Pons (tissue), 1 donor: Measurements from ENCODE around the gene MS4A15.
"Not testable (repeated sequence)": the region's sequence is repeated elsewhere in the genome, so short reads cannot be mapped to it uniquely, and the experiment has no call there.

Experiments used
- DNase-seq: peaks from one replicate; pipeline ENCODE4 v3.0.0-alpha.2; 2016; ENCODE audit warnings: low spot score

MS4A15 gene

DNA sequence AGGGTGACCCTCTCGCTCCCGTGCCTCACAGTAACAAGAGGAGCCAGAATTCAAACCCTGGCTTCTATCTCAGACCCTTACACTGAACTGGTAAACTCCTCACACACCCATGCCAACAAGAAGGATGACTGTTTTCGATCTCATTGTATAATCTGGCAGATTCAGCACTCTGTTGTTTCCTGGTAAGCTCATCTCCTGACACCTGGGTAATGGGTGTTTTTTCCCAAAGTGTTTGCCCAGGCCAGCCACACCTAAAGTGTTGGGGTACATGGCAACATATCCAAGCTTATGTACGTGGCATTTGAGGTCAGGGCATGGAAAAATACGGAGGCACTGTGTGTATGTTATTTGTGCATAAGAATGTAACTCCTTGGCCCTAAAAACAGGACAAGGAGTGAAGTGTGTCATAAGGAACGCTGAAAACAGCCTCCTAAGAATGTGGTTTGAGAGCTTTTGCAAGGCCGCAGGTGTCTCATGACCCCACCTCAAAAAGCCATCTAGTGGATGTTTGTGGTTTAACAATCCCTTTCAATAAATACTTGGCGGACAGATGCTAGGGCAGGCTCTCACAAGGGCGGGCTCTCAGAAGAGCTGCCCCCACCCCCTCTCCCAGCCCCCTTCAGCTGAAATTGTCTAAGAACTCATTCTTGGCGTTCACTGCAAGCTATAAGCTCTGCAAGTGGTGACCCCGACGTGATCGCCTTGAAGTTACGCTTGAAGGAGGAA, at the start of gene MS4A15:
MS4A15 (plus strand) TSS at position 561 of the 726 bp plus-strand sequence. CDS start 6,867 bp downstream, outside the sequence.
- DNase-seq: no peak

GRCh38 chr11:60706931-60707330, 49.7 kb upstream of the MS4A15 start:
- no peak for DNase-seq

DNA sequence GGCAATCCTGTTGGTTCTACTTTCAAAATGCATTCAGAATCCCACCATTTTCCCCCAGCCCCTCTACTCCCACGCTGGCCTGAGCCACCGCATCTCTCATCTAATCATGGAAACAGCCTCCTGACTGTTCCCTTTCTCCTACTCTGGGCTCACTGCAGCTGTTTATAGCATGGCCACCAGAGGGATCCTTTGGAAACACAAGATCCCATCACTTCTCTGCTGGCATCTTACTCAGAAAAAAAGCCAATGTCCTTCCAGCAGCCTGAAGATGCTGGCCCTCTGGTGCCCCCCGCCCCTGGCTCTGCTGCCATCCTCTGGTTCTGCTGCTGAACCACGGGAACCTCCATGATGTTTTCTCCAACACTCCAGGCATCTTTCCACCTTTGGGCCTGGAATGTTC, 46.2 kb upstream of the MS4A15 start:
- DNase-seq: no peak

- DNase-seq: no peak
Observed at GRCh38 chr11:60711276-60711675, 45.4 kb upstream of the MS4A15 start.

DNA sequence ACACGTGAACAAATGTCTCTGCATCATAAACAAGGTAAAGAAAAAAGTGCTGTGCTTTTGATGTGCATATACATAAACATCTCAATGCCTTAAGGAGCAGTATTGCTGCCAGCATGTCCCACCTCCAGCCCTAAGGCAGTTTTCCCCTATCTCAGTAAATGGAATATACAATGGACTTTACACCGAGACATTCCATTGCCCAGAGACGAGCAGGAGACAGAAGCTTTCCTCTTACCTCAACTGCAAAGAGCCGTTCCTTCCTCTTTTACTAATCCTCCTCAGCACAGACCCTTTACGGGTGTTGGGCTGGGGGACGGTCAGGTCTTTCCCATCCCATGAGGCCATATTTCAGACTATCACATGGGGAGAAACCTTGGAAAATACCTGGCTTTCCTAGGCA, 43.2 kb upstream of the MS4A15 start:
- DNase-seq: not testable (repeated sequence)

DNA sequence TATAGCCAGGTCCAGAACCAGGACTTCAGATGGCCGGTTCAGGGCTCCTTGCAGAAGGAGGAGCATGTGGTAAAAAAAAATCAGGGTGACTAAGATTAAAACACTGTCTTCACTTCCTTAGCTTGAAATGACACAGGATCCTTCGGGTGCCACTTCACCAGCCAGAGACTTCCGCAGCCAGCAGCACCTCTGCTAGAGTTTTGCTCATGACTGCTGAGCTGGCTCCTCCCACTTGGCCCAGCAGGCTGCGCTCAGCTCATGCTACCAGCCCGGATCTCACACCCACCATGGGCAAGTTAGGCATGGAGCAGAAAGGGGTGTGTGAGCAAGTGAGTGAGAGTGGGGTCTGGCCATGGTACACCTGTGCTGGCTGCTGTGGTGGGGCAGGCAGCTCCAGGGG, 38.7 kb upstream of the MS4A15 start:
- DNase-seq: no peak

DNA sequence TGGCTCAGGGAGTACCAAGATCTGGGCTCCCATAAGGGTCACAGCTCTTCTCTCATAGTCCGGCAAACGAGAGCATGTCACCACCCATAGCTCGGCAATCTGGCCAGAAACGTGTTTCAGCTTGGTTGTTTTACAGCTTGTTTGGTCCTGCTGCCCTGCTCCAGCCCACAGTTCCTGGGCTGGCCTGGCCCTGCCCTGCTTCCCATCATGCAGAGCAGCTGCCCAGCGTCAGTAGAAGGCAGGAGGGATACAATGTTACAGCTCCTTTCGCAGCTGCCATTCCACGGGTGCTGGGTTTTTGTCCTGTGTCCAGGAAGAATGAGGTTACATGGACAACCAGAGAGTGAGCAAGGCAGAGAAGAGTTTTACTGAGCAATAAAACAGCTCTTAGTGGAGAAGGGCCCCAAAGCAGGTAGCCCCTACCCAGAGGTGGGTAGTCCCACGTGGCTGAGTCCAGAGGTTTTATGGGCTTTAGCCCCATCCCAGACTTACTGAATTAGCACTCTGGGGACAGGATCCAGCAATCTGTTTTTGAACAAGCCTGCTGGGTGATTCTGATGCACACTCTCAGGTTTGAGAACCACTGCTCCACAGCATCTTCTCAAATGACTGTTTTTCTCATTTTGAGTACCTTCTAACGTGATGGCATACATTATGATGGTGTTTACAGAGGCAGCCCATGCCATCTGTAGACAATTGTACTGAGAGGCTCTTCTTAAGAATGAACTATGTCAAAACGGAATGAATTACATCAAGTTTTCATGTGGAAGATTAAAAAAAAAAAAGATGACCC, 37.9 kb upstream of the MS4A15 start:
- no peak for DNase-seq

DNA sequence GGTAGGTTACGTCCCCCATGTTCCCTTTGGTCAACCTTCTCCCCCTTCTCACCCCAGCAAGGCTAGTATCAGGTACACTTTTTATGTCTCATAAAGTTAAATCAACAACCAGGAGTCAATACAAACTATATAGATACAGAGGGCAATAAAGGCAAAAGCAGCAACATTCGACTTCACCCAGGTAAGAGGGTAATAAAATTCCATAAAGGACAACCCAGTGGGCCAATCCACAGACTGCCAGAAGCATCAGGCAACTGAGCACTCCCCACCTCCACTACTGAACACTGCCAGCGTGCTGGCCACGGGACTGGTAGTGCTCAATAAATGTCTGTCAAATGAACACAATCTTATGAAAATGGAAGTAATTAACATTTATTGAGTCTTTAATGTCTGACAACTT, 37.3 kb upstream of the MS4A15 start:
- no peak for DNase-seq

- DNase-seq: no peak
Observed at GRCh38 chr11:60720460-60720859, 36.2 kb upstream of the MS4A15 start.

DNA sequence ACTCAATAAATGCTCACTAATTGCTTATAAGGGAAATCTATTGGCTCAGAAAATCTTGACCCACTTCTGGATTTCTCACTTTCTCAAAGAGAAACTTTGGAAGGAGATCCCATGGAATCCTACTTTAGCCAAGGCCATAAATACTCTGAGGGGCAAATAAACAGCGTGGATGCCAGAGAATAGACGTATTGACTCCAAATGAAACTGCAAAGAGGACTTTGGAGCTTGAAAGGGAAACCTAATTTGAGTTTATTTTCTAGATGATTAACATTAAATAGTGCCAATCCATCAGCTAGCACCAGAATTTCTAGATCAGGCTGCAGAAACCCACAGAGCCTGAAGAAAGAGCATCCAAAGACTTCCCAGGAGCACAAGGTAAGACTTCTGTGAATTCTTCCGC, 32.2 kb upstream of the MS4A15 start, which contains the start of gene MS4A18:
MS4A18 (plus strand) TSS at position 301 of the 400 bp plus-strand sequence.
- DNase-seq: no peak

DNA sequence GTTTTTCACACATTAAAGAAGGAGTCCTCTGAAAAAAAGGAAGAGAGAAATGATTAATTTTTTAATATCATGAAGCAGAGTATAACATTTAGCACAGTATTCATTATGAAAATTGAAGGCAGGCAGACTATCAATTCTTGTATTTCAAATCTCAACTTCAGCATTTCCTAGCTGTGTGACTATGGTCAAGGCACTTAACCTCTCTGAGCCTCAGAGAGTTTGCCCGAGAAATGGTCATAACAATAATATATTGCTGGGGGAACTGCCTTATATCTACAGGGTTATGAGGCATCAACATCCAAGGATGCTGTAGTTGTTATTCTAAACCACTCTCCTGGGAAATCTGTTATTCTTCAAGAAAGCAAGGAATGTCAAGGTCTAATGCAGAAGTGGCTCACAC, 31.1 kb upstream of the MS4A15 start:
- DNase-seq: no peak

DNA sequence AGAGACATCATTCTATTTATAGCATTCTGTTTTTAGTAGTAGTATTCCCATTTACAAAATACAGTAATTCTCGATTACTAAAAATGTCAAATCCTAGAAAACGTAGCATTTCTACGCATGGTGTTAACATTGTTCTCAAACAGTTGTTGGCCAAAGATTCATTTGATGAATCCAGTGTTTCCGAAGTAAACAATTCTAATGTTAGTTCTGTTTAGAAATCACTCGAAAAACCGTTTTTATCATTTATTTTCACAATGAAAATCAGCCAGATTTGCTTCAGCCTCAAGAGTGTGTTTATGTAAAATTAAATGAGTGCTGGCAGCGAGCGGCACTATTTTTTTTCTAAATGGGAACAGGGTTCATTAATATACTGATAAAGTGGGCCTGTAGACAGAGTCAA, 25.1 kb upstream of the MS4A15 start:
- DNase-seq: no peak

DNA sequence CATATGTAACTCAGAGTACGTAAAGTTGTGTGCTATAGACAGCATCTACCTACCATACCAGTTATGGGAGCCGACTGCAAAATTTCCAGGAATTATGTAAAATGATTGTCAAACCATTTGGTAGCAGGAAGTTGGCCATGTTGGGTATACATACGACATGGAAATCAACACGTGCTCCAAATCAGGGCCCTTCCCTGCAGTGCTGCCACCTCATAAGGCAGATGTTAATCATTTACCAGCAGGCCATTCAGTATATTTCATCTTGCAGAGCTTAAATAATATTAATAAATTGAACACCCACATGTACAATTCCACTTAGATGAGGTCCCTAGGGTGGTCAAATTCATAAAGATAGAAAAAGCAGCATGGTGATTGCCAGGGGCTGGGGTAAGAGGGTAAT, 22.4 kb upstream of the MS4A15 start:
- no peak for DNase-seq

- DNase-seq: no peak
Observed at GRCh38 chr11:60739114-60739513, 17.6 kb upstream of the MS4A15 start.

DNA sequence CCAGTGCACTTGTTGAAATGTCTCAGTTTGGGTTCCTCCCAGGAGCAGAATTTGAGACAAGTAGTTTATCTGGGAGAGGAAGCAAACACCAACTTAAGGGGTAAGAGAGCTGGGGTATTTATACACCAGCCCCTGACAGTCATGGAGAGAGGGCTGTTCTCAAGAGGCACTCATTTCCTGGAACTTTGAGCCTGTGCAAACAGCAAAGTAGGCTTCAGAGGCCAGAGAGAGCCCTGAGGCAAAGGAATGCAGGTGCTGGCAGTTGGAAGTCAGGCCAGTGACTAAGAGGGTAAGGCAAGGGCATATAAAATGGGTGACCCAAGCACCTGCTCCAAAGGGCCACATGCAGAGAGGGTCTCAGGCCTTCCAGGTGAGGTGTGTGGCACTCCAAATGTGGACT, 16.1 kb upstream of the MS4A15 start:
- DNase-seq: no peak

DNA sequence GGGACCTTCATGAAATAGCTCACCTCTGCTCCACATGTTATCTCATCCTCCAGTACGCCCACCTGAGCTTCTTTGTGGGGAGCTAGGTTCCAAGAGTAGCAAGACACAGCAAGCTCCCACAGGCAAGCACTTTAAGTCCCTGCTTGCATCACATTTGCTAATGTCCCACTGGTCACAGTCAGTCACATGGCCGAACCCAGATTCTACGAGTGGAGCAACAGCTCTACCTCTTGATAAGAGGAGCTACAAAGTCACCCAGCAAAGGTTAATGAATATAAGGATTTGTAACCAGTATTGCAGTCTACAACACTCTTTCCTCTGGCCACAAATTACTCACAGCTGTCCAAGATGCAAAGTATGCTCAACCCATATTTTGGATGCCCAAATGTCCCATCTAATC, 15.2 kb upstream of the MS4A15 start:
- no peak for DNase-seq

GRCh38 chr11:60743058-60743457, 13.6 kb upstream of the MS4A15 start:
- DNase-seq: no peak

- DNase-seq: no peak
Observed at GRCh38 chr11:60744114-60744513, 12.6 kb upstream of the MS4A15 start.

DNA sequence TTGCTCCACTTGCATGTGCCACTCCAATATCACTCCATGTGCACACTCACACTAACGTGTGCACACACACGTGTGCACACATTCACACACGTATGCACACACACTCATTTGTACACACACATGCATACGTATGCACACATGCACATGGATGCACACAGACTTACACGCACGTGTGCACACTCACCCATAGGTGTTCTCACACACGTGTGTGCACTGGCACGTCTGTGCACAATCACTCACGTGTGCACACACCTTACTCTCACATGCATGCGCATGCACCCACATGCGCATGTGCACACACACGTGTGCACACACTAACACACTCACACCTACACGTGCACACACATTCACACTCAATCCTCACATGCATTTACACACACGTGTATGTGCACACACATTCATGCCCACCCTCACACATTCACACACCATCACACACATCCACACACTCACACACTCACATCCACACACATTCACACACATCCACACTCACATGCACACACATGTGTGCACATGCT, 9.3 kb upstream of the MS4A15 start:
- no peak for DNase-seq

- DNase-seq: no peak
Observed at GRCh38 chr11:60748225-60748624, 8.4 kb upstream of the MS4A15 start.

- DNase-seq: no peak
Observed at GRCh38 chr11:60748821-60749220, 7.8 kb upstream of the MS4A15 start.

- no peak for DNase-seq
Observed at GRCh38 chr11:60750911-60751310, 5.8 kb upstream of the MS4A15 start.

GRCh38 chr11:60753309-60753708, 3.4 kb upstream of the MS4A15 start:
- DNase-seq: no peak
